ENCODE data around the gene GALNT18. TPM values are rescaled to one million over a fixed set of nuclear protein-coding genes. Genes with fewer than 3 reads are reported as not detected.

Gene GALNT18
- total RNA-seq, 1 experiment from 2014 or later = not detected

DNA sequence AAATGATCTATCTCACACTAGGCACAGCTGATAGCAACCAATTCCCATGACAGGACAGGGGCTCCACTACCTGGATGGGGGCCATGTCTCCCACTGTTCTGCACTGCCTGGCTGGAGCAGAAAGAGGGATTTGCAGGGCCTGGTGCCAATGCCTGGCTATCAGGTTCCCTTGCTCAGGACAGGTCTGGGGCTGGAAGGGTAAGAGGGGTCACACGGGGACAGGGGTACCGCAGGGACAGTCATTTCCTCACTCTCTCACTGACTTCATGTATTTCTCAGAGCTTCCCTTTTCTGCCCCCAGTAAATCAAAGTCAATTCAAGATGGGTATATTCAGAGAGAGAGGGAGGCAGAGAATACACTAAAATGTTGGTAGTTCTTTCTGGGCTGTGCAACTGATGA, 149.7 kb downstream of the GALNT18 start:
- BruUV-seq (replicated peaks) = no TSS peak
- Histone ChIP-seq H3K4me2 (no peak overlapping the region), H3K9me3 (ENCODE audit: insufficient read depth, low read depth) (no peaks in the 10 kb centered on the region)

DNA sequence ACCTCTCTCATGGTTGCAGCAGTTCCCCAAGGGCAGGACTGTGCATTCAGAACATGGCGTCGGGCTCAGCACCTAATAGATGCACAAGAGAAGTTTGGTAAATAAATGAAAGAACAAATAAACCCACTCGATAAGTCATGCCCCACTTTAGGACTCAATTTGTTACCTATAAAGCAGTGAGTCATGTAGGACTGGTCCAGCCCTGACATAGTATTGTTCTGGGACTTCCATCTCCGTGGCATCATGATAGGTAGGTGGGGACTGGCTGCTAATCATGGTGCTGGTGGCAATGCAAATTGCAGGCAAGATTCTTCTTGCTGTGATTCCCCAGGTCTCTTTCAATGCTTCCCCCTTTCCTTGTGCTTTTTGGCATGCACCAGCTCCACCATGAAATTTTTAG, 150.6 kb downstream of the GALNT18 start:
- Histone ChIP-seq H3F3A (ENCODE audit: insufficient read depth, low read depth) (no peaks in the 10 kb centered on the region), H2AFZ (no peak overlapping the region), H3K79me2 (ENCODE audit: low read depth) (no peaks in the 10 kb centered on the region), H3K9me2 (ENCODE audit: insufficient read depth) (no peaks in the 10 kb centered on the region), H3K27me3 (ENCODE audit: insufficient read depth, low read depth) (0 out of 2 replicates have a peak, but pooled peaks cover 10% of the 10 kb centered on the region), H3K27ac (no peak overlapping the region), H3K4me1 (replicated peaks; ENCODE audit: insufficient read depth) (no peaks in the 10 kb centered on the region), H4K20me1 (ENCODE audit: insufficient read depth) (no peaks in the 10 kb centered on the region), H3K9me3 (ENCODE audit: insufficient read depth, low read depth) (no peaks in the 10 kb centered on the region), H3K4me2 (no peak overlapping the region), H3K4me3 (no peak overlapping the region), H3K36me3 (ENCODE audit: low read depth) (no peaks in the 10 kb centered on the region)
- no TSS peak for BruUV-seq (replicated peaks)
- ChIA-PET POLR2A (ENCODE audit: unreplicated experiment) (no interaction called here), CTCF (no interaction called here)
- intact Hi-C loops (cut with micrococcal nuclease; ENCODE audit: unreplicated experiment) = no loop called here
- TF ChIP-seq EZH2 (IDR thresholded peaks at IDR 0.05; ENCODE audit: low read depth) = no peak
- TF ChIP-seq, protein P1, sequence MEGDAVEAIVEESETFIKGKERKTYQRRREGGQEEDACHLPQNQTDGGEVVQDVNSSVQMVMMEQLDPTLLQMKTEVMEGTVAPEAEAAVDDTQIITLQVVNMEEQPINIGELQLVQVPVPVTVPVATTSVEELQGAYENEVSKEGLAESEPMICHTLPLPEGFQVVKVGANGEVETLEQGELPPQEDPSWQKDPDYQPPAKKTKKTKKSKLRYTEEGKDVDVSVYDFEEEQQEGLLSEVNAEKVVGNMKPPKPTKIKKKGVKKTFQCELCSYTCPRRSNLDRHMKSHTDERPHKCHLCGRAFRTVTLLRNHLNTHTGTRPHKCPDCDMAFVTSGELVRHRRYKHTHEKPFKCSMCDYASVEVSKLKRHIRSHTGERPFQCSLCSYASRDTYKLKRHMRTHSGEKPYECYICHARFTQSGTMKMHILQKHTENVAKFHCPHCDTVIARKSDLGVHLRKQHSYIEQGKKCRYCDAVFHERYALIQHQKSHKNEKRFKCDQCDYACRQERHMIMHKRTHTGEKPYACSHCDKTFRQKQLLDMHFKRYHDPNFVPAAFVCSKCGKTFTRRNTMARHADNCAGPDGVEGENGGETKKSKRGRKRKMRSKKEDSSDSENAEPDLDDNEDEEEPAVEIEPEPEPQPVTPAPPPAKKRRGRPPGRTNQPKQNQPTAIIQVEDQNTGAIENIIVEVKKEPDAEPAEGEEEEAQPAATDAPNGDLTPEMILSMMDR (conservative IDR thresholded peaks at IDR 0.05) = no peak
- no peak for DNase-seq

More for the DNA sequence above, 149.7 kb downstream of the GALNT18 start:
- CTCF ChIA-PET = no interaction called here
- Histone ChIP-seq H3K36me3 (ENCODE audit: low read depth) (no peaks in the 10 kb centered on the region), H3K9me2 (ENCODE audit: insufficient read depth) (no peaks in the 10 kb centered on the region), H3K4me3 (no peak overlapping the region), H3K79me2 (ENCODE audit: low read depth) (no peaks in the 10 kb centered on the region), H3K4me1 (replicated peaks; ENCODE audit: insufficient read depth) (no peaks in the 10 kb centered on the region), H3K27ac (no peak overlapping the region), H3K27me3 (ENCODE audit: insufficient read depth, low read depth) (0 out of 2 replicates have a peak, but pooled peaks cover 10% of the 10 kb centered on the region), H4K20me1 (ENCODE audit: insufficient read depth) (no peaks in the 10 kb centered on the region), H3F3A (ENCODE audit: insufficient read depth, low read depth) (no peaks in the 10 kb centered on the region), H2AFZ (no peak overlapping the region)
- POLR2A ChIA-PET (ENCODE audit: unreplicated experiment) = no interaction called here
- TF ChIP-seq, protein P1 (conservative IDR thresholded peaks at IDR 0.05) = no peak
- no peak for TF ChIP-seq EZH2 (IDR thresholded peaks at IDR 0.05; ENCODE audit: low read depth)
- intact Hi-C loops (cut with micrococcal nuclease; ENCODE audit: unreplicated experiment) = no loop called here
- no peak for DNase-seq

DNA sequence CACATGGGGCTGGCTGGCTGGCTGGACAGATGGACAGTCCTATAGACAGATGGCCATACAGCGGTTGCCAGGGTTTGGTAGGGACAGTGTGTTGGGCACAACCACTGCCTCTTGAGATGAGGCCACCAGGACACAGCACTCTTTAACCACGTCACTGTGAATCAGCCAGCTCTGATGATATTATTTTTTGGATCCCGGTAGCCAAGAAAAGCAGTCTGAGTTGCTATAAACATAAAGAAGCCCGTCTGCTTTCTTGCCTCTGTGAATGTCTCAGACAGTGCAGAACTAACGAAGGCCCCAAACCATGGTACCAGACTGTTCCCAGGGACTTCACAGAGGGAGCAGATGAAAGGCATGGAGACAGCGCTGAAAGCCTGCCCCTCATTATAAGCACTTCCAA, 152.9 kb downstream of the GALNT18 start:
- ChIA-PET CTCF (no interaction called here), POLR2A (ENCODE audit: unreplicated experiment) (no interaction called here)
- Histone ChIP-seq H3K9me3 (ENCODE audit: insufficient read depth, low read depth) (no peaks in the 10 kb centered on the region), H3K4me3 (no peak overlapping the region), H3K9me2 (ENCODE audit: insufficient read depth) (no peaks in the 10 kb centered on the region), H3K27ac (no peak overlapping the region), H3K36me3 (ENCODE audit: low read depth) (no peaks in the 10 kb centered on the region), H3F3A (ENCODE audit: insufficient read depth, low read depth) (no peaks in the 10 kb centered on the region), H3K4me2 (no peak overlapping the region), H2AFZ (no peak overlapping the region), H3K79me2 (ENCODE audit: low read depth) (no peaks in the 10 kb centered on the region), H3K4me1 (replicated peaks; ENCODE audit: insufficient read depth) (no peaks in the 10 kb centered on the region), H3K27me3 (ENCODE audit: insufficient read depth, low read depth) (0 out of 2 replicates have a peak, but pooled peaks cover 6% of the 10 kb centered on the region), H4K20me1 (ENCODE audit: insufficient read depth) (no peaks in the 10 kb centered on the region)
- no peak for DNase-seq
- intact Hi-C loops (cut with micrococcal nuclease; ENCODE audit: unreplicated experiment) = no loop called here
- TF ChIP-seq, protein P1 (conservative IDR thresholded peaks at IDR 0.05) = no peak
- TF ChIP-seq EZH2 (IDR thresholded peaks at IDR 0.05; ENCODE audit: low read depth) = no peak
- no TSS peak for BruUV-seq (replicated peaks)
